ENCODE results near the gene GRAMD1B. TPM values are rescaled to one million over a fixed set of nuclear protein-coding genes. Genes with fewer than 3 reads are reported as not detected.

GRAMD1B gene
- total RNA-seq, 1 donor from 2014 or later: 1.4 TPM

GRCh38 chr11:123413636-123414035 lies 16.4 kb upstream of the GRAMD1B start:
- Histone ChIP-seq H3K27me3 (no peaks in the 10 kb centered on the region), H3K9me3 (no peaks in the 10 kb centered on the region), H3K4me1 (no peaks in the 10 kb centered on the region), H3K27ac (no peak overlapping the region), H3K36me3 (no peaks in the 10 kb centered on the region), H3K4me3 (no peak overlapping the region)
- no peak for DNase-seq (ENCODE audit: low spot score in 2 of 2)
- intact Hi-C loops (cut with DNase I): no loop called here
- TF ChIP-seq CTCF (IDR thresholded peaks at IDR 0.05): no peak

GRCh38 chr11:123416566-123416965 lies 13.5 kb upstream of the GRAMD1B start:
- Histone ChIP-seq H3K27me3 (no peaks in the 10 kb centered on the region), H3K27ac (no peak overlapping the region), H3K9me3 (no peaks in the 10 kb centered on the region), H3K4me1 (no peaks in the 10 kb centered on the region), H3K4me3 (no peak overlapping the region), H3K36me3 (no peaks in the 10 kb centered on the region)
- no peak for TF ChIP-seq CTCF (IDR thresholded peaks at IDR 0.05)
- intact Hi-C loops (cut with DNase I): no loop called here
- DNase-seq (ENCODE audit: low spot score in 2 of 2): no peak

DNA sequence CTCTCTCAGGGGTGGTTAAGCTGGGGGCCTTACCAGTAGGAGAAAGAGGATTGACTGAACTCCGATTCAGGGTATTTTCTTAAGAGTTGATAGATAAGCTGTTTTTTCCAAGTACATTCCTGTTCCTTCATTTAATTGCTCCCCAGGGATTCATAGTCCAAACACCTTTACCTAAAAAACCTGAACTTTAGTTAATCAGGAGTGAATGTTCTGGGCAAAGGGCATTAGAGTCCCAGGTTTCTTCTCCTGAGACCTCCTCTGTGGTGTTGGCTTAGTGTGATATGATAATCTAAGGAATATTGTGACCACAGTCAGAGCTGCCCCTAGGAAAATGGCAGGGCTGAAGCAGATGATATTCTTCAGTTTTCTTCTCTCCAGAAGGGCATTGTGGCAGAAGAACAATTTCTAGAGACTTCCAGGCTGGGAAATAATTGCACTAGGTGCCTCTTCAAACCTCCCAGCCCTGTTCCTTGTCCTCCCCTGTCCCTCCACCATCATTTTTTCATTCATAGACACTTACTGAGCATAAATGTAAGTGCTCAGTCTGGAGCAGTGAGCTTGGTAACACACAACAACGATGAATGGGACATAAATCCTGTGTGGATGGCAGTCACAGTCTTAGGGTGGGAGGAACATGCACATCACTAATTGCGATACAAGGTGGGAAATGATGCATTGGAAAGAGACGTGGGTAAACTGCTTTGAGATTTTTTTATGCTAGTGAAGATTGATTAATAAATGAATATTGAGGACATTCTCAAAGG lies 11.5 kb upstream of the GRAMD1B start:
- intact Hi-C loops (cut with DNase I): no loop called here

DNA sequence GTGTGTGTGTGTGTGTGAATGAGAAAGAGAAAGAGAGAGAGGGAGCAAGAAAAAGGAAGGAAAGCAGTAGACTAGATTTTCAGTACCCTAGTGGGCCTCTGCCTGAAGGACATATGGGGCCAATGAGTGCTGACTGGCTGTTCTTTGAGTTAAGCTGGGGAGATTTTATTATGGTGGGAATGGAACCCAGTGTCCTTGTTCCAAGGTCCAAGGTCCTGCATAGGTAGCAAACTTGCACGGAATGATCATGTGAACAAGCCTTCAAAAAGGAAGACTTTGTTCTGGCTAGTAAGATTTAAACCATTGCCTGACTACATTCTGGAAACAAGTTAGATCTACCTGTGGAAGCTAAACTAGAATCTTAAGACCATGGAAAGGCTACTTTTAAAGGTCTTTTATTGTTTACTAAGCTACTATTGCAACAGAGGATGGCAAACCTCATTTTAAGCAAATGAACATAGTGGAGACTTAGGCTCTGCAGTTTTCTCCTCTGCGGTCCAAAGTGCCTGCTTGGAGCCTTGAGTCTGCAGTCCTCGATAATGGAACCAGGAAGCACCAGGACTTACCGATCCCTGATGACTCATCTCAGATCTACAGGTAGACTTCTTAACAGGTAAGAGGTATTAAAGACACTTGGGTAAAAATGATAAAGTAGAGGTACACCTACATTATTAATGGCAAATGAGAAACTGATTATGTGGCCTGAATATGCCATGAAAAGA lies 10.2 kb upstream of the GRAMD1B start:
- no peak for TF ChIP-seq CTCF (IDR thresholded peaks at IDR 0.05)
- no peaks in the 10 kb centered on the region for H3K36me3 ChIP-seq
- H3K4me3 ChIP-seq: no peak overlapping the region
- no peaks in the 10 kb centered on the region for H3K27me3 ChIP-seq
- no peaks in the 10 kb centered on the region for H3K4me1 ChIP-seq
- H3K9me3 ChIP-seq: no peaks in the 10 kb centered on the region
- no peak for DNase-seq (ENCODE audit: low spot score in 2 of 2)
- no peak overlapping the region for H3K27ac ChIP-seq
- intact Hi-C loops (cut with DNase I): no loop called here

More for the DNA sequence above, 11.5 kb upstream of the GRAMD1B start:
- no peak for TF ChIP-seq CTCF (IDR thresholded peaks at IDR 0.05)
- Histone ChIP-seq H3K9me3 (no peaks in the 10 kb centered on the region), H3K4me1 (no peaks in the 10 kb centered on the region), H3K4me3 (no peak overlapping the region), H3K27me3 (no peaks in the 10 kb centered on the region), H3K36me3 (no peaks in the 10 kb centered on the region), H3K27ac (no peak overlapping the region)
- no peak for DNase-seq (ENCODE audit: low spot score in 2 of 2)

DNA sequence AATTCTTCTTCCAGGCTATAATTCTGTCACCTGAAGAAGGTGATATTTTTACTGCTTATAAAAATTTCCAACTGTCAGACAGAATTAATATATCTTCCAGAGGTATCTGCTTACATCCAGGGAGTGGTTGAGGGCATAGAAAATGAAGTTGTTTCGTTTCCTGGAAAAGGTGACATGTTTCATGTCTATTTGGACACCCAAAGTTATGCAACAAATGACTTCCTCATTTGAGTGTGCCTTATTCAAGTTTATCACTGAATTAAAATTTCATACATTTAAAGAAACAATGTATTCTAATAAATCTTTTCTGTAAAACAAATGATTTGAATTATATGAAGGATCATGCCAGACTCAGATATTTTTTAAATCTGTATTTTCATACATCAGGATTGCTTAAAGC lies 8.5 kb upstream of the GRAMD1B start:
- Histone ChIP-seq H3K27ac (no peak overlapping the region), H3K9me3 (no peaks in the 10 kb centered on the region), H3K4me3 (no peak overlapping the region), H3K36me3 (no peaks in the 10 kb centered on the region), H3K27me3 (no peaks in the 10 kb centered on the region), H3K4me1 (no peaks in the 10 kb centered on the region)
- no peak for TF ChIP-seq CTCF (IDR thresholded peaks at IDR 0.05)
- intact Hi-C loops (cut with DNase I): no loop called here
- DNase-seq (ENCODE audit: low spot score in 2 of 2): no peak
